Right atrium auricular region (tissue), 2 donors: Measurements from ENCODE around the gene ARAP2. TPM values are rescaled to one million over a fixed set of nuclear protein-coding genes. Genes with fewer than 3 reads are reported as not detected.

Experiments used
- DNase-seq: peaks from one replicate; pipeline ENCODE4 v3.0.0-alpha.2; 2019; ENCODE audit warnings: low spot score
- H3K27ac ChIP-seq, 2 donors: fragments of 200-600 bp; sonication (generic); 1 replicate in 1 of 2; 2 replicates in 1 of 2; pipeline ENCODE4 v1.5.1; 2016 to 2019
- H3K27me3 ChIP-seq, 2 donors: fragments of 200-600 bp; sonication (generic); one replicate each; pipeline versions ENCODE4 v1.5.1 to v1.6.0; 2017 to 2019
- H3K36me3 ChIP-seq: fragments of 200-600 bp; sonication (generic); one replicate; pipeline ENCODE4 v1.5.1; 2016
- H3K4me1 ChIP-seq, 2 donors: fragments of 200-600 bp; sonication (generic); one replicate each; pipeline versions ENCODE4 v1.5.1 to v1.6.0; 2017 to 2019
- H3K4me3 ChIP-seq, 2 donors: fragments of 200-600 bp; sonication (generic); 1 replicate in 1 of 2; 2 replicates in 1 of 2; pipeline ENCODE4 v1.5.1; 2017 to 2019; ENCODE audit warnings: mild to moderate bottlenecking in 1 of 2, moderate library complexity in 1 of 2
- H3K9me3 ChIP-seq, 2 donors: fragments of 200-600 bp; sonication (generic); one replicate each; pipeline ENCODE4 v1.5.1; 2019
- CTCF ChIP-seq, 2 donors: fragments of 200-600 bp; sonication (generic); IDR thresholded peaks; one replicate each; pipeline ENCODE4 v1.5.1; 2019; ENCODE audit warnings: antibody characterized with exemption in 2 of 2
- total RNA-seq, 2 donors: library from RNA; depleted of rRNA; stranded (reverse); fragments of >200 nt; gene quantifications; one replicate each; pipeline ENCODE4 v1.1.0, GENCODE V29; 2016

The ARAP2 gene
- total RNA-seq, 2 donors from 2014 or later = 5.7 to 10.1 TPM

GRCh38 chr4:36220776-36221175 is 23.5 kb downstream of the ARAP2 start:
- no peak for TF ChIP-seq CTCF (IDR thresholded peaks at IDR 0.05)
- Histone ChIP-seq H3K4me1 (no peaks in the 10 kb centered on the region), H3K4me3 (no peak overlapping the region), H3K36me3 (no peaks in the 10 kb centered on the region), H3K27me3 (no peaks in the 10 kb centered on the region), H3K27ac (no peak overlapping the region), H3K9me3 (no peaks in the 10 kb centered on the region)
- no peak for DNase-seq

- Histone ChIP-seq H3K27ac (no peak overlapping the region), H3K36me3 (no peaks in the 10 kb centered on the region), H3K27me3 (no peaks in the 10 kb centered on the region), H3K4me1 (no peaks in the 10 kb centered on the region), H3K4me3 (no peak overlapping the region), H3K9me3 (no peaks in the 10 kb centered on the region)
- TF ChIP-seq CTCF (IDR thresholded peaks at IDR 0.05) = no peak
- no peak for DNase-seq
Measured at GRCh38 chr4:36218121-36218520, 26.2 kb downstream of the ARAP2 start.

GRCh38 chr4:36215627-36216026 is 28.7 kb downstream of the ARAP2 start:
- Histone ChIP-seq H3K4me3 (no peak overlapping the region), H3K36me3 (no peaks in the 10 kb centered on the region), H3K9me3 (no peaks in the 10 kb centered on the region), H3K4me1 (no peaks in the 10 kb centered on the region), H3K27ac (no peak overlapping the region), H3K27me3 (no peaks in the 10 kb centered on the region)
- TF ChIP-seq CTCF (IDR thresholded peaks at IDR 0.05) = no peak
- DNase-seq = no peak

- Histone ChIP-seq H3K4me3 (no peak overlapping the region), H3K9me3 (no peaks in the 10 kb centered on the region), H3K27me3 (no peaks in the 10 kb centered on the region), H3K4me1 (no peaks in the 10 kb centered on the region), H3K36me3 (no peaks in the 10 kb centered on the region), H3K27ac (no peak overlapping the region)
- no peak for TF ChIP-seq CTCF (IDR thresholded peaks at IDR 0.05)
- no peak for DNase-seq
Measured at GRCh38 chr4:36214735-36215485, 29.4 kb downstream of the ARAP2 start.

GRCh38 chr4:36213977-36214376 is 30.3 kb downstream of the ARAP2 start:
- Histone ChIP-seq H3K4me3 (no peak overlapping the region), H3K27ac (no peak overlapping the region), H3K27me3 (no peaks in the 10 kb centered on the region), H3K9me3 (no peaks in the 10 kb centered on the region), H3K4me1 (no peaks in the 10 kb centered on the region), H3K36me3 (no peaks in the 10 kb centered on the region)
- no peak for TF ChIP-seq CTCF (IDR thresholded peaks at IDR 0.05)
- no peak for DNase-seq

GRCh38 chr4:36211084-36211483 is 33.2 kb downstream of the ARAP2 start:
- H3K27ac ChIP-seq = no peak overlapping the region

More at GRCh38 chr4:36211084-36211483, 33.2 kb downstream of the ARAP2 start:
- no peaks in the 10 kb centered on the region for H3K27me3 ChIP-seq
- no peaks in the 10 kb centered on the region for H3K36me3 ChIP-seq
- H3K4me1 ChIP-seq = no peaks in the 10 kb centered on the region
- TF ChIP-seq CTCF (IDR thresholded peaks at IDR 0.05) = no peak
- no peak for DNase-seq
- H3K4me3 ChIP-seq = no peak overlapping the region
- H3K9me3 ChIP-seq = no peaks in the 10 kb centered on the region
